HG03066 (cell line): ENCODE results near the gene CCNB1IP1.
"Not testable (repeated sequence)": the region's sequence is repeated elsewhere in the genome, so short reads cannot be mapped to it uniquely, and the experiment has no call there.

Source experiments
- ATAC-seq: cut with Tn5 transposase; IDR thresholded peaks from one replicate; pipeline ENCODE4 v1.9.1; 2021; ENCODE audit warnings: low read depth; ENCODE audit not compliant: unreplicated experiment

The CCNB1IP1 gene, protein sequence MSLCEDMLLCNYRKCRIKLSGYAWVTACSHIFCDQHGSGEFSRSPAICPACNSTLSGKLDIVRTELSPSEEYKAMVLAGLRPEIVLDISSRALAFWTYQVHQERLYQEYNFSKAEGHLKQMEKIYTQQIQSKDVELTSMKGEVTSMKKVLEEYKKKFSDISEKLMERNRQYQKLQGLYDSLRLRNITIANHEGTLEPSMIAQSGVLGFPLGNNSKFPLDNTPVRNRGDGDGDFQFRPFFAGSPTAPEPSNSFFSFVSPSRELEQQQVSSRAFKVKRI

GRCh38 chr14:20332788-20333493 is at the start of gene CCNB1IP1:
CCNB1IP1 (minus strand) TSS chr14:20333279; CDS start chr14:20316523, 16,756 bp downstream.
- peak; percentile 98 for ATAC-seq

DNA sequence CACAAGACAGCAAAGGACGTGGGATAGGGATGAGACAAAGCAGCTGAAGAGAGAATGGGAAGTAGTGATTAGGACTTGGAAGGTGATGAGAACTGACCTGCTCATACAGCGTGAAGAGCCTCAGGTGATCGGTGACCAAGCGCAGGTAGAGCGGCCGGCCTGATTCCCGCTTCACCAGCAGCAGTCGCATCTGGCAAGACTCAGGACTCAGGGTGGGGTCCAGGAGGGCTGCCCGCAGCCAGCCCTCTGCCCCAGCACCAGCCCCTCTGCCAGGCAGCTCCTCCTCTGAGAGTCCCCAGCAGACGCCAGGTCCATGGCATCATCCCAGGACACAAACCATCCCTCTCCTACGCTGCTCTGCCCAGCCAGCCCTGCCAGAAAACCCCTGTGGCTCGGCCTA is 49.4 kb upstream of the CCNB1IP1 start:
- ATAC-seq = no peak

- no peak for ATAC-seq
Observed at GRCh38 chr14:20381341-20381740, 48.3 kb upstream of the CCNB1IP1 start.

DNA sequence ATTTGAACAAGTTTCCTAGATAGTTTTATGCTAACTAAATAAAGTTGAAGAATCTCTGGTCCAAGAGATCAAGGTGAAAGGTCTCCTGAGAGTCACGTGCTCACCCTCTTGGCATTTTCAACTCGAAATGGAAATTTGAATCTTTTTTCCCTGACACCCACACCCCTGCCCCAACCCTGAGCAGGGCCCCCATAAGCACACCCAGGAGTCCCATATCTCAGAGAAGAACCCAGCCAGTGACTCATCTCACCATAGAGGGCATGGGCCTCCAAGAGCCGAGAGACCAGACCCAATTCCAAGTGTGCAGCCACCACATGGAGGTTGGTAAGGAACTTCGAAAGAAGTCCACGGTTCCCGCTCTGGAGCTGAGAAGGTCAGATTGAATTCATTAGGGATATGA is 47.6 kb upstream of the CCNB1IP1 start:
- ATAC-seq = no peak

GRCh38 chr14:20379743-20380142 is 46.7 kb upstream of the CCNB1IP1 start:
- no peak for ATAC-seq

DNA sequence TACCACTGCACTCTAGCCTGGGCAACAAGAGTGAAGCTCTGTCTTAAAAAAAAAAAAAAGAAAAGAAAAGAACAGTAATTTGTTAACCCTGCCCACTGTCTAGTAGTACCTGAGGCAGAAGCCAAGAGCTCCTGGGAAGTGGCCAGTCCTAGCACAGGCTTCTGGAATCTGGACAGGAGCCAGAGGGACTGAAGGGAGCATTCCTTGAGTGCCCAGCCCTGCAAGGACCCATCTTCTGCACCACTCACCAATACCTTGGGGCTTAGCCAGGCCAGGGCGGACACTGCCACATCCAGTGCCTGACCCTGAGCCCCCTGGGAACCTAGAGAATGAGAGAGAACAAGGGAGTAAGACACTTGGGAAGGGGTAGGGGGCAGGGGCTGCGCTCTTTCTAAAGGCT is 44.1 kb upstream of the CCNB1IP1 start:
- no peak for ATAC-seq

DNA sequence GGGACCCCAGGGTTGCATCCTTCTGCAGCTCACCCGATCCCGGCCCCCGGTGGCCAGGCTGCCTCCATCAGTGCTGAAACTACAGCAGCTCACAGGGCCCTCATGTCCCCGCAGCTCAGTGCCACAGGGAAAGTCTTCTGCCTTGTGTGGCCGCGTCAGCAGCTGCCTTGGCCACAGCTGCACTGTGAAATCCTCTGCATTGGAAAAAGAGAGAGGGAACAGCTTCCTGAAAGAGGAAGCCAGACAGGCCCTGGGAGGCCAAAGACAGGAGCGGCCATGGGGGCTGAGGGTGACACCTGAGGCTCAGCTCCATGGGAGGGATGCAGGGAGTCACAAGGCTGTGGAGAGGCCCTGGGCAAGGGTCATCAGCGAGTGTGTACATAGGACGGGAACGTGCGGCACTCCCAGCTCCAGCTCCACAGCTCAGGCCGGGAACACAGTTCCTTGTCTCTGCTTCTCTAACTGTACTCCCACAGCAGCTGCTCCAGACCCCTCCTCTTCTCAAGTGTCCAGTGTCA is 43.1 kb upstream of the CCNB1IP1 start:
- no peak for ATAC-seq

DNA sequence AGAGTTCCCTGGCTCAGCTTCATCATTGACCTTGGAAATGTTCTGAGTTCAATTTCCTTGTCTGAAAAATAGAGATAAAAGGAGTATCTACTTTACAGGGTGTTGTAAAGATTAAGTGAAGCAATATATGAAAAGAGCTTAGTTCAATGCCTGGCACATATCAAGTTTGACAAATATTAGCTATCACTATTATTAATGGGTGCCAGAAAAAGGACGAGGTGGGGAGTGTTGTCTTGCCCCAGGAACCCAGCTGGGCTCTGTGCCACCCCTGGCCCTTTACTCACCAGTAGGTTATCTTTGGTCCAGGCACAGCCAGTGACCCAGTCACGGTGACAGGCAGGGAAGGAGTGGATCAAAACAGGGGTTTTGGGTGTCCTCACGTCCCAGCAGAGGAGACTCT is 42.4 kb upstream of the CCNB1IP1 start:
- ATAC-seq = no peak

DNA sequence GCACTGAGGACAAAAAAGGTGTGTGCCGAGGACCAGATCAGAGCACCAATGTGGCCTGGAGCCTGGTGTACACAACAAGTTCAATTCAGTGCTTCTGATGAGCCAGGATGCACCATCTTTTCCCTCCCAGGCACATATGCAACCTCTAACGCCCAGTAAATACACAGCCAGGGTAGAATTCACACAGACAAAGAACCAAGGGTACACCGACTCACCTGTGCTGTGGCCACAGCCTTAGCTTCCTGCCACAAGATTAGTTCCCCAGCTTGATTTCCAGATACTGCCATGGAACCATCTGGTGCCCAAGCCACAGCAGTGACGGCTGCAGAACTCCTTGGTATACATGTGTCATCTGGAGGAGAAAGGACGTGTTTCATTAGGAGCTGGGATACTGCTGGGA is 39.7 kb upstream of the CCNB1IP1 start:
- no peak for ATAC-seq

GRCh38 chr14:20365928-20366327 is 32.8 kb upstream of the CCNB1IP1 start:
- ATAC-seq = no peak

DNA sequence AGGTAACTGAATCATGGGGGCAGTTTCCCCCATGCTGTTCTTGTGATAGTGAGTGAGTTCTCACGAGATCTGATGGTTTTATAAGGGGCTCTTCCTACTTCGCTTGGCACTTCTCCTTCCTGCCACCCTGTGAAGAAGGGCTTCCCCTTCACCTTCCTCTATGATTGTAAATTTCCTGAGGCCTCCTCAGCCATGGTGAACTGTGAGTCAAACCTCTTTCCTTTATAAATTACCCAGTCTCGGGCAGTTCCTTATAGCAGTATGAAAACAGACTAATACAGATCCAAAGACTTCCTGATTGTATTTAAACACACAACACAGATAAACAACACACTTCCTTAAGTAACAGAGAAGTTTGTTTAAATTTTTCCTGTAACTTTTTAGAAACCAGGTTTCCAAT is 25.4 kb upstream of the CCNB1IP1 start:
- ATAC-seq = not testable (repeated sequence)

DNA sequence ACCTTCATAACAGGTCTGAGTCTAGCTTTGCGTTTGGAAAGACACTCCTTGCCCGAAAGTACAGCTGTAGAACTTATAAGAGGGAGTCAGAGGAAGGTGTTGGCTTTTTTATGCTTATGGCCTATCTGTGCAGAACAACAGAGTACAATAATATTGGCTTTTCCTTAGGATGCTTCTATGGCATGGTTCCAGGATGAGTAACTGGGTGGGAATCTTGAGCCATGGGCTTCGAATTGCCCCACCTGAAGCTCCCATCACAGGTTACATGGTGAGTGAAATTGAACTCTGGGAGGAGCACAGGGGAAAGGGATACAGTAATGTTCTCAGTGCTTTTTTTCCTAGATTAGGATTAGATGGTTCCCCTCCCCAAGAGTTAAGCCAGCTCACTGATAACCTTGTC is 23.3 kb upstream of the CCNB1IP1 start:
- ATAC-seq = no peak

GRCh38 chr14:20350860-20351259 is 17.8 kb upstream of the CCNB1IP1 start:
- no peak for ATAC-seq

GRCh38 chr14:20350282-20350681 is 17.2 kb upstream of the CCNB1IP1 start:
- ATAC-seq = no peak

- no peak for ATAC-seq
Observed at GRCh38 chr14:20347747-20348146, 14.7 kb upstream of the CCNB1IP1 start.

DNA sequence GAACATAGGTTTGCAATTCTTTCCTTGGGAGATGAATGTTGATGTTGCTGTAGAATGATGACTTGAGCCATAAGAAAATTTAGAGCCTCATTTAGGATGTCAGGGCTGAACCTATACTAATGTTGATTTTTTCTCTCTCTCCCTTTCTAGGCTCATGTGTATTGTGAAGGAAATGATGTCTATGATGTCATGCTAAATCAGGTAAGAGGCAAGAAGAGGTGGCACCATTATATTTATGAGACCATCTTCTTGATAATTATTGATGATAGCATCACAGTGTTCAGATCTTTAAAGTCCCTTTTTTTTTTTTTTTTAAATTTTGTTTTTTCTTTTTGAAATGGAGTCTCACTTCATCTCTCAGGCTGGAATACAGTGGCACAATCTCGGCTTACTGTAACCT is 13.6 kb upstream of the CCNB1IP1 start:
- ATAC-seq = no peak

- no peak for ATAC-seq
Observed at GRCh38 chr14:20345366-20345765, 12.3 kb upstream of the CCNB1IP1 start.

DNA sequence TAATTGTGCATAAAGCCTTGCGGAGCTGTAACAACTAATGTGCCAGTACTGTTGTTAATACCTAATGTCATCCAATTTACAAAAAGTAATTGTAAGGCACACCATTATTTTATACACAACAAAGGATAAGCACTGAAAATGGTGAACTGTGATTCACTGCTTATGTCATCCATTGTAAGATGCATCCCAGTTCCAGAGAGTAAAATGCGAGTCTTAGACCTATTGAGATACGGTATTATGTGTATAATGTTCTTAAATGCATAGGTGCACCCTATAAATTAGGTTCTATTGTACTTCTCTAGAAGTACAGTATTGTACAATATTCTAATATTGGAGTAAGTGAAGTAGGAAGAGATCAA is 10.8 kb upstream of the CCNB1IP1 start:
- no peak for ATAC-seq

- ATAC-seq = peak; percentile 89
Observed at GRCh38 chr14:20343092-20343861, 10.2 kb upstream of the CCNB1IP1 start, which contains the start of gene PARP2. PARP2 (plus strand) TSS chr14:20343635; CDS start chr14:20343642, 7 bp downstream.

DNA sequence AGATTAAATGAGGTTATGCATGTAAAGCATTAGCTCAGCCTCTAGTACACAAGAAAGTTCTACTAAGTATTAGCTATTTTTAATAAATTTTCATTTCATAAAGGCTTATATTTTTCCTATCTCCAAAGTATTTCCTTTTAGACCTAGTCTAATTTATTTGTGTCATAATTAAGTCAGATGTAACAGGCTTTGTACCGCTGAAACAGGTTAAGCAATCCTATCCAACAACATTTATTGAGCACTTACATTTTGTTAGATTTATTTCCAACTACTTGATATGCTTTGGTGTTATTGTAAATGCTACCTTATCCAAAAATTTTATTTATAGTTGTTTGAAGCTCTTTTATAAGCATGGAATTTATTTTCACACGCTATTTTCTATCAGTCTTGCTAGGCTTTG is 8.6 kb upstream of the CCNB1IP1 start:
- no peak for ATAC-seq

DNA sequence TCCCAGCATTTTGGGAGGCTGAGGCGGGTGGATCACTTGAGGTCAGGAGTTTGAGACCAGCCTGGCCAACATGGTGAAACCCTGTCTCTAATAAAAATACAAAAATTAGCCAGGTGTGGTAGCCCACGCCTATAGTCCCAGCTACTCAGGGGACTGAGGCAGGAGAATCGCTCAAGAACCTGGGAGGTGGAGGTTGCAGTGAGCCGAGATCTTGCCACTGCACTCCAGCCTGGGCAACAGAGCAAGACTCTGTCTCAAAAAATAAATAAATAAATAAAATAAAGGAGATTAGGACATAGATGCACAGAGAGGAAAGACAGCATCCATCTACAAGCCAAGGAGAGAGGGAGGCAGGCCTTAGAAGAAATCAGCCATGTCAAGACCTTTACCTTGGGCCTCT is 8.0 kb upstream of the CCNB1IP1 start:
- ATAC-seq = not testable (repeated sequence)
